Right lobe of liver (tissue), 4 donors: ENCODE measurements around the gene NRN1L.
A peak's percentile ranks its signal among the peaks of the same experiment; 100 is the strongest.

ENCODE experiments used
- POLR2A ChIP-seq: fragments of 450-650 bp; IDR thresholded peaks from one replicate; pipeline ENCODE4 v1.6.1; 2017; ENCODE audit warnings: antibody characterized with exemption, mild to moderate bottlenecking
- TF ChIP-seq, protein P1 (sequence below), 4 donors: fragments of 200-600 bp in 3 of 4; fragments of 450-650 bp in 1 of 4; IDR thresholded peaks; one replicate each; pipeline versions ENCODE4 v1.5.1 to v1.8.0; 2016 to 2022; ENCODE audit warnings: antibody characterized with exemption in 4 of 4, mild to moderate bottlenecking in 2 of 4
- donor health status: DM: no; HTN: no; CAD: no.
- donor health status: DM: no; HTN: no; CAD: no.
- donor health status: DM: no; HTN: yes; CAD: no.

DNA sequence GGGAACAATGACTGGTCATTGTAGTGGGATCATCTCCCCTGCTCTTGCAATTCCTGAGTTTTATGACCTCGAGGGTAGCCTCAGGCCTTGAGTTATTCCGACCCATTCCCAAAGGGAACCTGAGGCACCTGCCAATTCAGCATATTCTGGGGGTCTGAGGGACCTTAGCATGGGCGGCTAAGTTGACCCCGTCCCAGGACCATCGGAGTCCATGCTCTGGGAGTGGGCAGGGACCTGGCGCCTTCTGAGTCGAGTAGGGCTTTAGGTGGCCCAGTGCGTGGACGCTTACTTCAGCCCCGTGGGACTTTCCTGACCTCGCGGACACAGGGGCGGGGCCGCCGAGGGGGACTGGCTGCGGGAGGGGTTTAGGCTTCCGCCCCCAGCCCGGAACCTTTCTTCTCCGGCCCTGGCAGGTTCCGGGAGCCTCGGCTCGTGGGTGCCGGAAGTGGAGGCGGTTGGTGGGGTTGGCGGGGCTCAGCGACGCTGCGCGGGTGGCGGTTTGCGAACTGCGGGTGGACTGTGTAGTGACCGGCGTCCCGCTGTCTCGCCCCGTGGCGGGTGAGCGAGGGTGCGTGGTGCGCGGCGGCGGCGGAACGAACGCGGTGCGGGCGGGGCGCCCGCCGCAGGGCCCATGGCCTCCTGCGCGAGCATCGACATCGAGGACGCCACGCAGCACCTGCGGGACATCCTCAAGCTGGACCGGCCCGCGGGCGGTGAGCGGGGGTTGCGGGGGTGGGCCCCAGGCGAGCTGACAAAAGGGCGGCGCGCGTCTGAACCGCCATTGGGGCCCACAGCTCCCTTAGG is 11.9 kb upstream of the NRN1L start, which contains the start of gene EDC4:
- TF ChIP-seq POLR2A: peak; percentile 27
- TF ChIP-seq, protein P1, sequence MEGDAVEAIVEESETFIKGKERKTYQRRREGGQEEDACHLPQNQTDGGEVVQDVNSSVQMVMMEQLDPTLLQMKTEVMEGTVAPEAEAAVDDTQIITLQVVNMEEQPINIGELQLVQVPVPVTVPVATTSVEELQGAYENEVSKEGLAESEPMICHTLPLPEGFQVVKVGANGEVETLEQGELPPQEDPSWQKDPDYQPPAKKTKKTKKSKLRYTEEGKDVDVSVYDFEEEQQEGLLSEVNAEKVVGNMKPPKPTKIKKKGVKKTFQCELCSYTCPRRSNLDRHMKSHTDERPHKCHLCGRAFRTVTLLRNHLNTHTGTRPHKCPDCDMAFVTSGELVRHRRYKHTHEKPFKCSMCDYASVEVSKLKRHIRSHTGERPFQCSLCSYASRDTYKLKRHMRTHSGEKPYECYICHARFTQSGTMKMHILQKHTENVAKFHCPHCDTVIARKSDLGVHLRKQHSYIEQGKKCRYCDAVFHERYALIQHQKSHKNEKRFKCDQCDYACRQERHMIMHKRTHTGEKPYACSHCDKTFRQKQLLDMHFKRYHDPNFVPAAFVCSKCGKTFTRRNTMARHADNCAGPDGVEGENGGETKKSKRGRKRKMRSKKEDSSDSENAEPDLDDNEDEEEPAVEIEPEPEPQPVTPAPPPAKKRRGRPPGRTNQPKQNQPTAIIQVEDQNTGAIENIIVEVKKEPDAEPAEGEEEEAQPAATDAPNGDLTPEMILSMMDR (IDR thresholded peaks at IDR 0.05): no peak
